Body of pancreas (tissue), 4 donors: ENCODE measurements around the gene CBFB.

Experiments
- CTCF ChIP-seq, 7 experiments: fragments of 450-650 bp in 4 of 7; fragments of 200-600 bp in 3 of 7; sonication (generic) in 3 of 7; IDR thresholded peaks; one replicate each; pipeline ENCODE4 v1.5.1; 2016 to 2019; ENCODE audit warnings: antibody characterized with exemption in 7 of 7
- POLR2A ChIP-seq, 3 donors: fragments of 450-650 bp; IDR thresholded peaks; one replicate each; pipeline ENCODE4 v1.6.1; 2016; ENCODE audit warnings: antibody characterized with exemption in 3 of 3, mild to moderate bottlenecking in 2 of 3

DNA sequence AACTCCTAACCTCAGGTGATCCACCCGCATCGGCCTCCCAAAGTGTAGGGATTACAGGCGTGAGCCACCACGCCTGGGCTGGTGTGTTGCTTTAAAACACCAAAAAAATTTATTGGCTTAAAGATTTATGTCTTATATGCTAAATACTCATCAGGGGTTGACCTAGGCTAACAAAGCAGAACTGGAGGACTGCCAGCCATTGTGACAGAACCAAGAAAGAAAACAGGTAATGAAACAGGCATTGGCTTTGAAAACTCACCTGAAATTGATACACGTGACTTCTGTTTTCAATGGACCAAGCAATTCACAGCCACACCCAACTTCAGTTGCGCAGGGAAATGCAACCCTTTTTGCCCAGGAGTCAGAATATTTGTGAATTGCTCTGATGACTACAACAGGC lies 75.9 kb downstream of the CBFB start:
- no peak for TF ChIP-seq CTCF (IDR thresholded peaks at IDR 0.05)
- TF ChIP-seq POLR2A (IDR thresholded peaks at IDR 0.05), result no peak
